HS-5 (cell line): ENCODE results near the gene CATSPERD.

Experiments
- DNase-seq: peaks from one replicate; pipeline ENCODE4 v3.0.0-alpha.2; 2012; ENCODE audit warnings: low read depth

CATSPERD gene

GRCh38 chr19:5806133-5806489, 85.7 kb downstream of the CATSPERD start:
- DNase-seq = no peak

GRCh38 chr19:5806905-5807304, 86.5 kb downstream of the CATSPERD start:
- DNase-seq = no peak

- DNase-seq = no peak
Measured at GRCh38 chr19:5808120-5808816, 87.8 kb downstream of the CATSPERD start.

GRCh38 chr19:5809053-5809452, 88.6 kb downstream of the CATSPERD start:
- DNase-seq = no peak

- DNase-seq = no peak
Measured at GRCh38 chr19:5809469-5809868, 89.0 kb downstream of the CATSPERD start.

GRCh38 chr19:5811117-5811516, 90.7 kb downstream of the CATSPERD start:
- no peak for DNase-seq

- no peak for DNase-seq
Measured at GRCh38 chr19:5814123-5814851, 93.8 kb downstream of the CATSPERD start.

- DNase-seq = no peak
Measured at GRCh38 chr19:5814852-5815246, 94.4 kb downstream of the CATSPERD start.

GRCh38 chr19:5817218-5817617, 96.8 kb downstream of the CATSPERD start:
- no peak for DNase-seq

- no peak for DNase-seq
Measured at GRCh38 chr19:5818594-5818993, 98.2 kb downstream of the CATSPERD start.

- DNase-seq = no peak
Measured at GRCh38 chr19:5820785-5821184, 100.3 kb downstream of the CATSPERD start.

GRCh38 chr19:5821521-5822180, 101.2 kb downstream of the CATSPERD start:
- no peak for DNase-seq

- DNase-seq = no peak
Measured at GRCh38 chr19:5822181-5822844, 101.9 kb downstream of the CATSPERD start.

- no peak for DNase-seq
Measured at GRCh38 chr19:5823579-5824281, 103.3 kb downstream of the CATSPERD start.

- no peak for DNase-seq
Measured at GRCh38 chr19:5824751-5825150, 104.3 kb downstream of the CATSPERD start.

- DNase-seq = no peak
Measured at GRCh38 chr19:5825178-5825577, 104.7 kb downstream of the CATSPERD start.

- DNase-seq = no peak
Measured at GRCh38 chr19:5826531-5827341, 106.3 kb downstream of the CATSPERD start.

GRCh38 chr19:5827342-5827890, 107.0 kb downstream of the CATSPERD start:
- DNase-seq = no peak

GRCh38 chr19:5827891-5828660, 107.6 kb downstream of the CATSPERD start:
- DNase-seq = peak; percentile 47
